Neural cell (in vitro differentiated cells): ENCODE results near the gene MTTP. TPM values are rescaled to one million over a fixed set of nuclear protein-coding genes. Genes with fewer than 3 reads are reported as not detected.

ENCODE experiments used
- H2AFZ ChIP-seq: fragments of 200-600, 300-800 bp; sonication (generic), shearing (Covaris generic); 2 replicates; pipeline ENCODE4 v1.6.0; 2014; ENCODE audit warnings: low read depth, mild to moderate bottlenecking, antibody characterized with exemption, low read length, moderate library complexity
- H3F3A ChIP-seq: fragments of 200-600 bp; shearing (Covaris generic); 2 replicates; pipeline ENCODE4 v1.6.1; 2016; ENCODE audit warnings: mild to moderate bottlenecking, moderate library complexity, mixed read lengths, antibody characterized with exemption, low read length; ENCODE audit not compliant: insufficient read depth, poor library complexity, severe bottlenecking
- H3K27ac ChIP-seq: fragments of 200-600, 300-800 bp; sonication (generic), shearing (Covaris generic); 2 replicates; pipeline ENCODE4 v1.5.1; 2014; ENCODE audit warnings: mild to moderate bottlenecking, low read length, moderate library complexity
- H3K27me3 ChIP-seq: fragments of 300-800, 200-600 bp; sonication (generic), shearing (Covaris generic); 2 replicates; pipeline ENCODE4 v1.6.0; 2014; ENCODE audit warnings: mild to moderate bottlenecking, low read depth, low read length, moderate library complexity; ENCODE audit not compliant: insufficient read depth
- H3K36me3 ChIP-seq: fragments of 300-800, 200-600 bp; sonication (generic), shearing (Covaris generic); 2 replicates; pipeline ENCODE4 v1.5.1; 2014; ENCODE audit warnings: mild to moderate bottlenecking, antibody characterized with exemption, low read length, moderate library complexity; ENCODE audit not compliant: insufficient read depth
- H3K4me2 ChIP-seq: fragments of 300-800, 200-600 bp; sonication (generic), shearing (Covaris generic); 2 replicates; pipeline ENCODE4 v1.6.0; 2014; ENCODE audit warnings: mild to moderate bottlenecking, low read length
- H3K4me3 ChIP-seq: fragments of 300-800, 200-600 bp; sonication (generic), shearing (Covaris generic); 2 replicates; pipeline ENCODE4 v1.5.1; 2014; ENCODE audit warnings: mild to moderate bottlenecking, low read length, moderate library complexity
- H3K79me2 ChIP-seq: fragments of 200-600 bp; shearing (Covaris generic); replicated peaks from 2 replicates; pipeline ENCODE4 v1.6.0; 2014; ENCODE audit warnings: mild to moderate bottlenecking, low read length, moderate library complexity; ENCODE audit not compliant: insufficient read depth
- H3K9ac ChIP-seq: fragments of 300-800, 200-600 bp; sonication (generic), shearing (Covaris generic); 2 replicates; pipeline ENCODE4 v1.6.1; 2016; ENCODE audit warnings: mild to moderate bottlenecking, low read length, mixed read lengths
- H3K9me2 ChIP-seq: fragments of 200-600 bp; shearing (Covaris generic); 2 replicates; pipeline ENCODE4 v1.6.1; 2016; ENCODE audit warnings: mild to moderate bottlenecking, low read length, mixed read lengths; ENCODE audit not compliant: insufficient read depth
- H3K9me3 ChIP-seq: fragments of 200-600, 300-800 bp; sonication (generic), shearing (Covaris generic); 2 replicates; pipeline ENCODE4 v1.6.1; 2016; ENCODE audit warnings: mild to moderate bottlenecking, mixed run types, low read length, moderate library complexity, mixed read lengths
- H4K20me1 ChIP-seq: fragments of 200-600 bp; shearing (Covaris generic); 2 replicates; pipeline ENCODE4 v1.6.1; 2016; ENCODE audit warnings: mild to moderate bottlenecking, mixed run types; ENCODE audit not compliant: insufficient read depth
- CTCF ChIP-seq: fragments of 450-650 bp; IDR thresholded peaks from 2 replicates; pipeline ENCODE4 v1.5.1; 2014; ENCODE audit warnings: antibody characterized with exemption, mild to moderate bottlenecking, moderate library complexity; ENCODE audit not compliant: poor library complexity, severe bottlenecking
- EP300 ChIP-seq: fragments of 450-650 bp; conservative IDR thresholded peaks from 2 replicates; pipeline ENCODE4 v1.6.1; 2014; ENCODE audit warnings: antibody characterized with exemption, mild to moderate bottlenecking, moderate library complexity; ENCODE audit not compliant: poor library complexity, severe bottlenecking
- EZH2 ChIP-seq: fragments of 200-600, 300-800 bp; shearing (Covaris generic), sonication (generic); IDR thresholded peaks from 2 replicates; pipeline ENCODE4 v1.6.1; 2014; ENCODE audit warnings: antibody characterized with exemption, low read length, borderline replicate concordance, mild to moderate bottlenecking; ENCODE audit not compliant: insufficient read depth, poor library complexity, severe bottlenecking
- MXI1 ChIP-seq: fragments of 450-650 bp; conservative IDR thresholded peaks from 2 replicates; pipeline ENCODE4 v1.6.1; 2014; ENCODE audit warnings: antibody characterized with exemption, mild to moderate bottlenecking; ENCODE audit not compliant: poor library complexity, severe bottlenecking
- POLR2AphosphoS5 ChIP-seq: IDR thresholded peaks from 2 replicates; pipeline ENCODE4 v1.6.1; 2012
- RAD21 ChIP-seq: fragments of 450-650 bp; conservative IDR thresholded peaks from 2 replicates; pipeline ENCODE4 v1.6.1; 2014; ENCODE audit warnings: antibody characterized with exemption, mild to moderate bottlenecking, moderate library complexity
- REST ChIP-seq: IDR thresholded peaks from 2 replicates; pipeline ENCODE4 v1.6.1; 2012; ENCODE audit warnings: borderline replicate concordance
- SMC3 ChIP-seq: fragments of 450-650 bp; conservative IDR thresholded peaks from 2 replicates; pipeline ENCODE4 v1.6.1; 2014; ENCODE audit warnings: antibody characterized with exemption, mild to moderate bottlenecking, moderate library complexity; ENCODE audit not compliant: poor library complexity
- TAF1 ChIP-seq: IDR thresholded peaks from 2 replicates; pipeline ENCODE4 v1.6.1; 2012; ENCODE audit warnings: low read depth
- polyA plus RNA-seq: library from polyadenylated mRNA; depleted of rRNA; stranded (reverse); fragments of >200 nt; gene quantifications from 2 replicates; pipeline ENCODE4 v1.2.3, GENCODE V29; 2014

Gene MTTP
- polyA plus RNA-seq, 1 donor from 2014 or later: 1.2 TPM

GRCh38 chr4:99586797-99587196 lies 12.2 kb downstream of the MTTP start:
- H3K27me3 ChIP-seq: no peaks in the 10 kb centered on the region
- no peaks in the 10 kb centered on the region for H3K36me3 ChIP-seq
- H3K79me2 ChIP-seq: no peaks in the 10 kb centered on the region
- no peak overlapping the region for H3K4me2 ChIP-seq
- TF ChIP-seq REST (no peak), POLR2AphosphoS5 (no peak), CTCF (no peak), TAF1 (no peak), SMC3 (no peak), MXI1 (no peak), EP300 (no peak), RAD21 (no peak), EZH2 (no peak)
- no peaks in the 10 kb centered on the region for H3F3A ChIP-seq
- H3K9ac ChIP-seq: no peak overlapping the region
- no peak overlapping the region for H3K4me3 ChIP-seq
- H3K27ac ChIP-seq: no peak overlapping the region
- no peaks in the 10 kb centered on the region for H3K9me2 ChIP-seq
- no peaks in the 10 kb centered on the region for H4K20me1 ChIP-seq
- H2AFZ ChIP-seq: no peak overlapping the region
- H3K9me3 ChIP-seq: no peaks in the 10 kb centered on the region

DNA sequence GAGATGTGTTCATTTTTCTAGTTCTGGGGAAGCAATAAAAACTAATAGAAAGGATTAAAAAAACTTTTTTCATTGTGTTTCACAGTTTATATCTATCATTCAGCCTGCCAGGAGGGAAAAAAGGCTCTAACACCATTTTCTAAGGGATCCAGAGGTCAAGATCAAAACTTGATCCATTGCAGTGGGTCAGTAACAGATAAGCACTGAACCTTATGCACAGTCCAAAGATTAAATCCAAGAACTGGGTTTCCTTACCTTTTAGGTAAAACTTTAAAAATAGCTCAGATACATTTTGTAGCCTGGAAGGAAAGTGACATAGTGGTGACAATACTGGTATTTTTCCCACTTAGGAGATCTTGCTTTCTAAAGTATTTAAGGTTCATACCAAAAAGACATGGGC lies 12.7 kb downstream of the MTTP start:
- Histone ChIP-seq H3K9me3 (no peaks in the 10 kb centered on the region), H3K4me3 (no peak overlapping the region), H3K9me2 (no peaks in the 10 kb centered on the region), H3F3A (no peaks in the 10 kb centered on the region), H3K27ac (no peak overlapping the region), H3K4me2 (no peak overlapping the region), H3K36me3 (no peaks in the 10 kb centered on the region), H2AFZ (no peak overlapping the region), H3K9ac (no peak overlapping the region), H3K79me2 (no peaks in the 10 kb centered on the region), H4K20me1 (no peaks in the 10 kb centered on the region), H3K27me3 (no peaks in the 10 kb centered on the region)
- TF ChIP-seq POLR2AphosphoS5 (no peak), SMC3 (no peak), EZH2 (no peak), MXI1 (no peak), REST (no peak), TAF1 (no peak), CTCF (no peak), RAD21 (no peak), EP300 (no peak)
